Hepatocyte (in vitro differentiated cells): ENCODE results near the gene ATP8A1.

Experiments
- EZH2 ChIP-seq: fragments of 200-600 bp; sonication (generic); IDR thresholded peaks from 2 replicates; pipeline ENCODE4 v1.6.1; 2016; ENCODE audit warnings: antibody characterized with exemption, mild to moderate bottlenecking, borderline replicate concordance
- EZH2phosphoT487 ChIP-seq: fragments of 200-600 bp; sonication (generic); IDR thresholded peaks from one replicate; pipeline ENCODE4 v1.6.1; 2018; ENCODE audit warnings: antibody characterized with exemption, mild to moderate bottlenecking, low read depth, moderate library complexity; ENCODE audit not compliant: unreplicated experiment, severe bottlenecking
- TF ChIP-seq, protein P1 (sequence below): fragments of 200-600 bp; sonication (generic); IDR thresholded peaks from 2 replicates; pipeline ENCODE4 v1.5.1; 2016; ENCODE audit warnings: antibody characterized with exemption, mild to moderate bottlenecking; ENCODE audit not compliant: poor library complexity

DNA sequence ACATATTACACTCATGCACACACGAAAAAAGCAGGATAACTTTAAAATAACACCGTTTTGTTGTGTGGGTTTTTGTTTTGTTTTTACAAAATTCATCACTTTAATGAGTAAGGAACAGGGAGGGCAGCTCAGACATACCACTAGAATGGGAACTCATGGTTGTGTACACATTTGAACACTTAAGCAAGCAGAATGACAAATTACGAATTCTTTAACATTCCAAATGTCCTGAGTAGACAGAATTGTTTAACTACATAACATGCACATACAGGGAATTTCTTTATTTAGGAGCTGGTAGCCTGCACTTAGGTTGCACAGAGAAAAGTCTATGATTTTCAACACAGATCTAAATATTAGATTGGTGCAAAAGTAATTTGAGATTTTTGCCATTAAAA, 96.4 kb downstream of the ATP8A1 start:
- TF ChIP-seq, protein P1, sequence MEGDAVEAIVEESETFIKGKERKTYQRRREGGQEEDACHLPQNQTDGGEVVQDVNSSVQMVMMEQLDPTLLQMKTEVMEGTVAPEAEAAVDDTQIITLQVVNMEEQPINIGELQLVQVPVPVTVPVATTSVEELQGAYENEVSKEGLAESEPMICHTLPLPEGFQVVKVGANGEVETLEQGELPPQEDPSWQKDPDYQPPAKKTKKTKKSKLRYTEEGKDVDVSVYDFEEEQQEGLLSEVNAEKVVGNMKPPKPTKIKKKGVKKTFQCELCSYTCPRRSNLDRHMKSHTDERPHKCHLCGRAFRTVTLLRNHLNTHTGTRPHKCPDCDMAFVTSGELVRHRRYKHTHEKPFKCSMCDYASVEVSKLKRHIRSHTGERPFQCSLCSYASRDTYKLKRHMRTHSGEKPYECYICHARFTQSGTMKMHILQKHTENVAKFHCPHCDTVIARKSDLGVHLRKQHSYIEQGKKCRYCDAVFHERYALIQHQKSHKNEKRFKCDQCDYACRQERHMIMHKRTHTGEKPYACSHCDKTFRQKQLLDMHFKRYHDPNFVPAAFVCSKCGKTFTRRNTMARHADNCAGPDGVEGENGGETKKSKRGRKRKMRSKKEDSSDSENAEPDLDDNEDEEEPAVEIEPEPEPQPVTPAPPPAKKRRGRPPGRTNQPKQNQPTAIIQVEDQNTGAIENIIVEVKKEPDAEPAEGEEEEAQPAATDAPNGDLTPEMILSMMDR: no peak
- no peak for TF ChIP-seq EZH2phosphoT487
- no peak for TF ChIP-seq EZH2
